ENCODE results near the gene CHM. TPM values are rescaled to one million over a fixed set of nuclear protein-coding genes. Genes with fewer than 3 reads are reported as not detected.
"Not testable (repeated sequence)": the region's sequence is repeated elsewhere in the genome, so short reads cannot be mapped to it uniquely, and the experiment has no call there.

Gene CHM
- total and polyA plus RNA-seq, 2 experiments from 2014 or later: 11.6 to 24.8 TPM

DNA sequence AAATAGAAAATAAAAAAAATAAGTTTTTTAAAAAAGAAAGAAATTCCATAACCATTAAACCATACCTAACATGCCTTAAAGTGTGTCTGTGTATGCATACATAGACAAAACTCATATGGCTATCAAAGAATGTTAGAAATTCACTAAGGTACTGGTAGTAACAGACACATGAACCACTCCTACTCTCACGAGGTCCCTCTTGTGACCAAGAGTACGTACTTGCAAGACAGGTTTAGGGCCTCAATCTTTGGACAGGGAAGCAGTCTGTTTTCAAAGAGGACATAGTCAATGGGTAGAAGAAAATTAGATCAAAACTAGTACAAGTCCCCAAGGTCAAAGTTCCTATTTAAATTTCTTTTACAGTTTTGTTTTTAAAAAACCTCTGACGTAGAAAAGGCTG is 117.3 kb downstream of the CHM start:
- no peak overlapping the region for H3K27ac ChIP-seq
- H3K79me2 ChIP-seq: no peaks in the 10 kb centered on the region
- H2AFZ ChIP-seq: no peak overlapping the region
- TF ChIP-seq EZH2 (IDR thresholded peaks at IDR 0.05; ENCODE audit: borderline replicate concordance): no peak
- TF ChIP-seq EZH2phosphoT487 (IDR thresholded peaks at IDR 0.05; ENCODE audit: low read depth, severe bottlenecking, unreplicated experiment): no peak
- TF ChIP-seq, protein P1, sequence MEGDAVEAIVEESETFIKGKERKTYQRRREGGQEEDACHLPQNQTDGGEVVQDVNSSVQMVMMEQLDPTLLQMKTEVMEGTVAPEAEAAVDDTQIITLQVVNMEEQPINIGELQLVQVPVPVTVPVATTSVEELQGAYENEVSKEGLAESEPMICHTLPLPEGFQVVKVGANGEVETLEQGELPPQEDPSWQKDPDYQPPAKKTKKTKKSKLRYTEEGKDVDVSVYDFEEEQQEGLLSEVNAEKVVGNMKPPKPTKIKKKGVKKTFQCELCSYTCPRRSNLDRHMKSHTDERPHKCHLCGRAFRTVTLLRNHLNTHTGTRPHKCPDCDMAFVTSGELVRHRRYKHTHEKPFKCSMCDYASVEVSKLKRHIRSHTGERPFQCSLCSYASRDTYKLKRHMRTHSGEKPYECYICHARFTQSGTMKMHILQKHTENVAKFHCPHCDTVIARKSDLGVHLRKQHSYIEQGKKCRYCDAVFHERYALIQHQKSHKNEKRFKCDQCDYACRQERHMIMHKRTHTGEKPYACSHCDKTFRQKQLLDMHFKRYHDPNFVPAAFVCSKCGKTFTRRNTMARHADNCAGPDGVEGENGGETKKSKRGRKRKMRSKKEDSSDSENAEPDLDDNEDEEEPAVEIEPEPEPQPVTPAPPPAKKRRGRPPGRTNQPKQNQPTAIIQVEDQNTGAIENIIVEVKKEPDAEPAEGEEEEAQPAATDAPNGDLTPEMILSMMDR (IDR thresholded peaks at IDR 0.05; ENCODE audit: poor library complexity): no peak
- no peak overlapping the region for H3K4me2 ChIP-seq
- H4K20me1 ChIP-seq (ENCODE audit: insufficient read depth, poor library complexity, severe bottlenecking): no peaks in the 10 kb centered on the region
- no peaks in the 10 kb centered on the region for H3K9me3 ChIP-seq (ENCODE audit: low read depth)
- H3K9me2 ChIP-seq (replicated peaks; ENCODE audit: insufficient read depth): no peaks in the 10 kb centered on the region
- H3K36me3 ChIP-seq (replicated peaks; ENCODE audit: insufficient read depth, low read depth): no peaks in the 10 kb centered on the region
- no peaks in the 10 kb centered on the region for H3K27me3 ChIP-seq
- DNase-seq (ENCODE audit: low spot score): peak; percentile 16
- H3K4me1 ChIP-seq (ENCODE audit: insufficient read depth): no peaks in the 10 kb centered on the region
- WGBS (ENCODE audit: low lambda C conversion rate, missing lambda C conversion rate): 66% methylated on average over 3 of the region's 3 CpGs
- H3K4me3 ChIP-seq: no peak overlapping the region

DNA sequence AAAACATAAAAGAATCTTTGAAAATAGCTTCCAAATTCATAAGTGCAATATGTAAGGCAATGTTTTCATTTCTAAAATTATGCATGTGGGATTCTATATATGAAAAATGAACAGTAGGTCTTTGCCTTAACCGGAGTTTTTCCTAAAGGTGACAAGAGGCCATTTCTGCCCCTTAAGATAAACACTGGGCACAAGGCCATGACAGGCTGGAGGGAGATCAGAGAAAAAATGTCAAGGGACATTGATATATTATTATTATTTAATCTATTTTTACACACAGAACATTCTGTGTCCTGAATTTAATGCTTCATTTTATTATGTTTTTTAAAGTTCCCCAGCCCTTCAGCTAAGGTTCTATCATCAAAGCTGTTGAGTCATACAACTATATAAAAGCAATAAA is 118.8 kb downstream of the CHM start:
- H3K27ac ChIP-seq: no peak overlapping the region
- no peaks in the 10 kb centered on the region for H3K79me2 ChIP-seq
- no peak for DNase-seq (ENCODE audit: low spot score)
- H2AFZ ChIP-seq: no peak overlapping the region
- no peak overlapping the region for H3K4me3 ChIP-seq
- H3K27me3 ChIP-seq: no peaks in the 10 kb centered on the region
- no peaks in the 10 kb centered on the region for H4K20me1 ChIP-seq (ENCODE audit: insufficient read depth, poor library complexity, severe bottlenecking)
- TF ChIP-seq EZH2phosphoT487 (IDR thresholded peaks at IDR 0.05; ENCODE audit: low read depth, severe bottlenecking, unreplicated experiment) (no peak), EZH2 (IDR thresholded peaks at IDR 0.05; ENCODE audit: borderline replicate concordance) (no peak)
- TF ChIP-seq, protein P1 (IDR thresholded peaks at IDR 0.05; ENCODE audit: poor library complexity): no peak
- H3K4me2 ChIP-seq: no peak overlapping the region
- H3K4me1 ChIP-seq (ENCODE audit: insufficient read depth): no peaks in the 10 kb centered on the region
- H3K36me3 ChIP-seq (replicated peaks; ENCODE audit: insufficient read depth, low read depth): no peaks in the 10 kb centered on the region
- no peaks in the 10 kb centered on the region for H3K9me3 ChIP-seq (ENCODE audit: low read depth)
- H3K9me2 ChIP-seq (replicated peaks; ENCODE audit: insufficient read depth): no peaks in the 10 kb centered on the region
- WGBS (ENCODE audit: low lambda C conversion rate, missing lambda C conversion rate): 71% methylated on average over 1 of the region's 1 CpG

DNA sequence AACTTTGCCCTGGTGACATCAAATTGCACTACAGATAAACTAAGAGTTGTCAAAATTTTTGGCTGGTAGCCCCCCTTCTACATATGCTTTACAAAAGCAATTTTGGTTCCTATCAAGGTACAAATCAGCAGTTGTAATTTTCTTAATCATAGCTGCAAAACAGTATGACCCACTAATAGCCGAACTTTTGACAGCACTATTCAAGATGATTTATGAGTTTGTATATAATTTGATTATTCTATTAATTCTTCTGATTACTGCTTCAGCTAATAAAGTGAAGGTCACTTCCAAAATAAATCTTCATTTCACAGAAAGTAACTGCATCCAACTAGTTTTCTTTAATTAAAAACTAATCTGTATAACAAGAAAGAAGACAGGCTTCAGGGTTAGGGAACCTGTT is 119.6 kb downstream of the CHM start:
- Histone ChIP-seq H3K36me3 (replicated peaks; ENCODE audit: insufficient read depth, low read depth) (no peaks in the 10 kb centered on the region), H3K9me2 (replicated peaks; ENCODE audit: insufficient read depth) (no peaks in the 10 kb centered on the region), H4K20me1 (ENCODE audit: insufficient read depth, poor library complexity, severe bottlenecking) (no peaks in the 10 kb centered on the region), H3K4me2 (no peak overlapping the region), H3K4me3 (no peak overlapping the region), H3K4me1 (ENCODE audit: insufficient read depth) (no peaks in the 10 kb centered on the region), H3K27ac (no peak overlapping the region), H3K9me3 (ENCODE audit: low read depth) (no peaks in the 10 kb centered on the region), H3K27me3 (no peaks in the 10 kb centered on the region), H2AFZ (no peak overlapping the region), H3K79me2 (no peaks in the 10 kb centered on the region)
- TF ChIP-seq, protein P1 (IDR thresholded peaks at IDR 0.05; ENCODE audit: poor library complexity): no peak
- TF ChIP-seq EZH2phosphoT487 (IDR thresholded peaks at IDR 0.05; ENCODE audit: low read depth, severe bottlenecking, unreplicated experiment): no peak
- TF ChIP-seq EZH2 (IDR thresholded peaks at IDR 0.05; ENCODE audit: borderline replicate concordance): no peak
- 71% methylated on average over 1 of the region's 1 CpG for WGBS (ENCODE audit: low lambda C conversion rate, missing lambda C conversion rate)
- DNase-seq (ENCODE audit: low spot score): no peak

DNA sequence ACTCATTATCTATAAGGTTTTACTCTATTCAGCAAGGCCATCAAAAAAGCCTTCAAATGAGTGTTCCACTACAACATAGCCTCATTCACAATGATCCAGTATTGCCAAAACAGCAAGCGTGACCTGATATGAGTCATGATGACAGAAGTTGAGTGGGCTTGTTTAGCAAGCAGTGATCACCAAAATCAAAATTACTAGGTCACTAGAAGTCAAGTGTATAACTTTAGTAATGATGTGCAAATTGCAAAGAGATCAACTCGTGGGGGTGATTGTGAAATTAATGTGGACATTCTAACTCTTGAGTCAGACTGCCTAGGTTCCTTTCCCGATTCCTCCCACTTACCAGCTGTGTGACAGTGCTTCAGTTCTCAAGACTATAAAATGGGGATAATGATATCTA is 124.5 kb downstream of the CHM start:
- Histone ChIP-seq H3K4me1 (ENCODE audit: insufficient read depth) (no peaks in the 10 kb centered on the region), H3K4me3 (no peak overlapping the region), H3K27ac (no peak overlapping the region), H3K27me3 (no peaks in the 10 kb centered on the region), H3K36me3 (replicated peaks; ENCODE audit: insufficient read depth, low read depth) (no peaks in the 10 kb centered on the region), H2AFZ (no peak overlapping the region), H3K9me2 (replicated peaks; ENCODE audit: insufficient read depth) (no peaks in the 10 kb centered on the region), H4K20me1 (ENCODE audit: insufficient read depth, poor library complexity, severe bottlenecking) (no peaks in the 10 kb centered on the region), H3K4me2 (no peak overlapping the region), H3K9me3 (ENCODE audit: low read depth) (no peaks in the 10 kb centered on the region), H3K79me2 (no peaks in the 10 kb centered on the region)
- TF ChIP-seq, protein P1 (IDR thresholded peaks at IDR 0.05; ENCODE audit: poor library complexity): no peak
- TF ChIP-seq EZH2phosphoT487 (IDR thresholded peaks at IDR 0.05; ENCODE audit: low read depth, severe bottlenecking, unreplicated experiment) (no peak), EZH2 (IDR thresholded peaks at IDR 0.05; ENCODE audit: borderline replicate concordance) (no peak)
- 71% methylated on average over 3 of the region's 3 CpGs for WGBS (ENCODE audit: low lambda C conversion rate, missing lambda C conversion rate)
- no peak for DNase-seq (ENCODE audit: low spot score)

DNA sequence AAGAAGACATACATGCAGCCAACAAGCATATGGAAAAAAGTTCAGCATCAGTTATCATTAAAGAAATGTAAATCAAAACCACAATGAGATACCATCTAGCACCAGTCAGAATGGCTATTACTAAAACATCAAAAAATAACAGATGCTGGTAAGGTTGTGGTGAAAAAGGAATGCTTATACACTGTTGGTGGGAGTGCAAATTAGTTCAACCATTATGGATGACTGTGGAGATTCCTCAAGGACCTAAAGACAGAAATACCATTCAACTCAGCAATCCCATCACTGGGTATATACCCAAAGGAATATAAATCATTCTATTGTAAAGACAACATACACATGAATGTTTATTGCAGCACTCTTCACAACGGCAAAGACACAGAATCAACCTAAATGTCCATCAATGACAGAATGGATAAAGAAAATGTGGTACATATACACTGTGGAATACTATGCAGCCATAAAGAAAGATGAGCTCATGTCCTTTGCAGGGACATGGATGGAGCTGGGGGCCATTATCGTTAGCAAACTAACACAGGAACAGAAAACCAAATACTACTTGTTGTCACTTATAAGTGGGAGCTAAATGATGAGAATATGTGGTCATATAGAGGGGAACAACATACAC is 130.6 kb downstream of the CHM start:
- H3K9me2 ChIP-seq (replicated peaks; ENCODE audit: insufficient read depth); H3K4me2 ChIP-seq; H3K4me3 ChIP-seq; H3K27me3 ChIP-seq; H3K36me3 ChIP-seq (replicated peaks; ENCODE audit: insufficient read depth, low read depth); H3K27ac ChIP-seq; H3K4me1 ChIP-seq (ENCODE audit: insufficient read depth); DNase-seq (ENCODE audit: low spot score); H3K79me2 ChIP-seq; H2AFZ ChIP-seq; H3K9me3 ChIP-seq (ENCODE audit: low read depth); H4K20me1 ChIP-seq (ENCODE audit: insufficient read depth, poor library complexity, severe bottlenecking): not testable (repeated sequence)
- WGBS (ENCODE audit: low lambda C conversion rate, missing lambda C conversion rate): 58% methylated on average over 2 of the region's 2 CpGs

Measured in hepatocyte (in vitro differentiated cells).